ENCODE results near the gene GPR39. TPM values are rescaled to one million over a fixed set of nuclear protein-coding genes. Genes with fewer than 3 reads are reported as not detected.

GPR39 gene
- total RNA-seq, 2 donors from 2014 or later, result 1.9 to 2.7 TPM

GRCh38 chr2:132439703-132440398 lies 23.2 kb downstream of the GPR39 start:
- DNase-seq (ENCODE audit: low spot score) (no peak), ATAC-seq (ENCODE audit: insufficient number of reproducible peaks, low FRiP score, low read depth) (no peak)
- Histone ChIP-seq H3K36me3 (no peaks in the 10 kb centered on the region), H3K27me3 (replicated peaks; ENCODE audit: insufficient read depth) (no peaks in the 10 kb centered on the region), H3K27ac (no peak overlapping the region), H3K4me3 (no peak overlapping the region), H3K9me3 (no peaks in the 10 kb centered on the region), H3K4me1 (ENCODE audit: control insufficient read depth in 1 of 2, low read depth in 2 of 2) (no peaks in the 10 kb centered on the region)
- TF ChIP-seq CTCF (IDR thresholded peaks at IDR 0.05), result no peak

GRCh38 chr2:132441051-132441450 lies 24.4 kb downstream of the GPR39 start:
- no peak for TF ChIP-seq CTCF (IDR thresholded peaks at IDR 0.05)
- no peaks in the 10 kb centered on the region for H3K27me3 ChIP-seq (replicated peaks; ENCODE audit: insufficient read depth)

GRCh38 chr2:132442278-132442677 lies 25.7 kb downstream of the GPR39 start:
- no peak for ATAC-seq (ENCODE audit: insufficient number of reproducible peaks, low FRiP score, low read depth)
- Histone ChIP-seq H3K36me3 (no peaks in the 10 kb centered on the region), H3K4me1 (ENCODE audit: control insufficient read depth in 1 of 2, low read depth in 2 of 2) (no peaks in the 10 kb centered on the region), H3K27ac (no peak overlapping the region), H3K9me3 (no peaks in the 10 kb centered on the region), H3K4me3 (no peak overlapping the region), H3K27me3 (replicated peaks; ENCODE audit: insufficient read depth) (no peaks in the 10 kb centered on the region)
- DNase-seq (ENCODE audit: low spot score), result no peak
- no peak for TF ChIP-seq CTCF (IDR thresholded peaks at IDR 0.05)

More at GRCh38 chr2:132441051-132441450, 24.4 kb downstream of the GPR39 start:
- DNase-seq (ENCODE audit: low spot score) (no peak), ATAC-seq (ENCODE audit: insufficient number of reproducible peaks, low FRiP score, low read depth) (no peak)
- Histone ChIP-seq H3K4me1 (ENCODE audit: control insufficient read depth in 1 of 2, low read depth in 2 of 2) (no peaks in the 10 kb centered on the region), H3K36me3 (no peaks in the 10 kb centered on the region), H3K27ac (no peak overlapping the region), H3K9me3 (no peaks in the 10 kb centered on the region), H3K4me3 (no peak overlapping the region)

- no peaks in the 10 kb centered on the region for H3K36me3 ChIP-seq
- H3K4me1 ChIP-seq (ENCODE audit: control insufficient read depth in 1 of 2, low read depth in 2 of 2), result no peaks in the 10 kb centered on the region
- H3K27me3 ChIP-seq (replicated peaks; ENCODE audit: insufficient read depth), result no peaks in the 10 kb centered on the region
- no peaks in the 10 kb centered on the region for H3K9me3 ChIP-seq
- DNase-seq (ENCODE audit: low spot score) (no peak), ATAC-seq (ENCODE audit: insufficient number of reproducible peaks, low FRiP score, low read depth) (no peak)
- H3K4me3 ChIP-seq, result no peak overlapping the region
- TF ChIP-seq CTCF (IDR thresholded peaks at IDR 0.05), result no peak
- no peak overlapping the region for H3K27ac ChIP-seq
Measured at GRCh38 chr2:132443106-132443505, 26.5 kb downstream of the GPR39 start.

GRCh38 chr2:132446444-132446843 lies 29.8 kb downstream of the GPR39 start:
- no peaks in the 10 kb centered on the region for H3K4me1 ChIP-seq (ENCODE audit: control insufficient read depth in 1 of 2, low read depth in 2 of 2)
- DNase-seq (ENCODE audit: low spot score) (no peak), ATAC-seq (ENCODE audit: insufficient number of reproducible peaks, low FRiP score, low read depth) (no peak)
- no peaks in the 10 kb centered on the region for H3K27me3 ChIP-seq (replicated peaks; ENCODE audit: insufficient read depth)
- no peak for TF ChIP-seq CTCF (IDR thresholded peaks at IDR 0.05)
- no peaks in the 10 kb centered on the region for H3K9me3 ChIP-seq
- H3K36me3 ChIP-seq, result no peaks in the 10 kb centered on the region
- no peak overlapping the region for H3K4me3 ChIP-seq
- no peak overlapping the region for H3K27ac ChIP-seq
